ENCODE data around the gene TMEM89.

DNA sequence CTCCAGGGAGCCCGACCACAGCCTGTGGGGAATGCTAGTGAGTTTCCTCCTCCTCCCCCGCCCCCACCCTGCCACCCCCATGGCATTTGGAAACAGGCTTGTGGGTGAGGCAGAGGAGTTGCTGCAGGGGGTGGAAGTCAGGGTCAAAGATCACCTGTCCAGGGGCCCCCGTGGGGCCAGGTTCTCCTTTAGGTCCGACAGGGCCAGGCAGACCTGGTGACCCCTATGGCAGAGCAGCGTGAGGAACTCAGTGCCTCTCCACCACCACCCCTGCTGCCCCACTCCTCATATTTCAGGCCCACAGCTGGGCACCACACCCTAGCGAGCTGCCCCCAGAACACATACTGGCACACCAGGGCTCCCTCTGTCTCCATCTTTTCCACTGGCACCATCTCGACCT, 49.1 kb downstream of the TMEM89 start:
- TF ChIP-seq, protein P1, sequence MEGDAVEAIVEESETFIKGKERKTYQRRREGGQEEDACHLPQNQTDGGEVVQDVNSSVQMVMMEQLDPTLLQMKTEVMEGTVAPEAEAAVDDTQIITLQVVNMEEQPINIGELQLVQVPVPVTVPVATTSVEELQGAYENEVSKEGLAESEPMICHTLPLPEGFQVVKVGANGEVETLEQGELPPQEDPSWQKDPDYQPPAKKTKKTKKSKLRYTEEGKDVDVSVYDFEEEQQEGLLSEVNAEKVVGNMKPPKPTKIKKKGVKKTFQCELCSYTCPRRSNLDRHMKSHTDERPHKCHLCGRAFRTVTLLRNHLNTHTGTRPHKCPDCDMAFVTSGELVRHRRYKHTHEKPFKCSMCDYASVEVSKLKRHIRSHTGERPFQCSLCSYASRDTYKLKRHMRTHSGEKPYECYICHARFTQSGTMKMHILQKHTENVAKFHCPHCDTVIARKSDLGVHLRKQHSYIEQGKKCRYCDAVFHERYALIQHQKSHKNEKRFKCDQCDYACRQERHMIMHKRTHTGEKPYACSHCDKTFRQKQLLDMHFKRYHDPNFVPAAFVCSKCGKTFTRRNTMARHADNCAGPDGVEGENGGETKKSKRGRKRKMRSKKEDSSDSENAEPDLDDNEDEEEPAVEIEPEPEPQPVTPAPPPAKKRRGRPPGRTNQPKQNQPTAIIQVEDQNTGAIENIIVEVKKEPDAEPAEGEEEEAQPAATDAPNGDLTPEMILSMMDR (conservative IDR thresholded peaks at IDR 0.05; ENCODE audit: low read depth in 2 of 2), result no peak
- TF ChIP-seq EZH2 (IDR thresholded peaks at IDR 0.05; ENCODE audit: low read depth, unreplicated experiment), result no peak
- no peak for TF ChIP-seq EZH2phosphoT487 (IDR thresholded peaks at IDR 0.05; ENCODE audit: unreplicated experiment)
- no peak for TF ChIP-seq JUNB (IDR thresholded peaks at IDR 0.05; ENCODE audit: unreplicated experiment)
- TF ChIP-seq POLR2AphosphoS5 (IDR thresholded peaks at IDR 0.05; ENCODE audit: low read depth), result no peak
- TF ChIP-seq, protein P2, sequence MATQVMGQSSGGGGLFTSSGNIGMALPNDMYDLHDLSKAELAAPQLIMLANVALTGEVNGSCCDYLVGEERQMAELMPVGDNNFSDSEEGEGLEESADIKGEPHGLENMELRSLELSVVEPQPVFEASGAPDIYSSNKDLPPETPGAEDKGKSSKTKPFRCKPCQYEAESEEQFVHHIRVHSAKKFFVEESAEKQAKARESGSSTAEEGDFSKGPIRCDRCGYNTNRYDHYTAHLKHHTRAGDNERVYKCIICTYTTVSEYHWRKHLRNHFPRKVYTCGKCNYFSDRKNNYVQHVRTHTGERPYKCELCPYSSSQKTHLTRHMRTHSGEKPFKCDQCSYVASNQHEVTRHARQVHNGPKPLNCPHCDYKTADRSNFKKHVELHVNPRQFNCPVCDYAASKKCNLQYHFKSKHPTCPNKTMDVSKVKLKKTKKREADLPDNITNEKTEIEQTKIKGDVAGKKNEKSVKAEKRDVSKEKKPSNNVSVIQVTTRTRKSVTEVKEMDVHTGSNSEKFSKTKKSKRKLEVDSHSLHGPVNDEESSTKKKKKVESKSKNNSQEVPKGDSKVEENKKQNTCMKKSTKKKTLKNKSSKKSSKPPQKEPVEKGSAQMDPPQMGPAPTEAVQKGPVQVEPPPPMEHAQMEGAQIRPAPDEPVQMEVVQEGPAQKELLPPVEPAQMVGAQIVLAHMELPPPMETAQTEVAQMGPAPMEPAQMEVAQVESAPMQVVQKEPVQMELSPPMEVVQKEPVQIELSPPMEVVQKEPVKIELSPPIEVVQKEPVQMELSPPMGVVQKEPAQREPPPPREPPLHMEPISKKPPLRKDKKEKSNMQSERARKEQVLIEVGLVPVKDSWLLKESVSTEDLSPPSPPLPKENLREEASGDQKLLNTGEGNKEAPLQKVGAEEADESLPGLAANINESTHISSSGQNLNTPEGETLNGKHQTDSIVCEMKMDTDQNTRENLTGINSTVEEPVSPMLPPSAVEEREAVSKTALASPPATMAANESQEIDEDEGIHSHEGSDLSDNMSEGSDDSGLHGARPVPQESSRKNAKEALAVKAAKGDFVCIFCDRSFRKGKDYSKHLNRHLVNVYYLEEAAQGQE (IDR thresholded peaks at IDR 0.05; ENCODE audit: unreplicated experiment), result no peak
- TF ChIP-seq, protein P3, sequence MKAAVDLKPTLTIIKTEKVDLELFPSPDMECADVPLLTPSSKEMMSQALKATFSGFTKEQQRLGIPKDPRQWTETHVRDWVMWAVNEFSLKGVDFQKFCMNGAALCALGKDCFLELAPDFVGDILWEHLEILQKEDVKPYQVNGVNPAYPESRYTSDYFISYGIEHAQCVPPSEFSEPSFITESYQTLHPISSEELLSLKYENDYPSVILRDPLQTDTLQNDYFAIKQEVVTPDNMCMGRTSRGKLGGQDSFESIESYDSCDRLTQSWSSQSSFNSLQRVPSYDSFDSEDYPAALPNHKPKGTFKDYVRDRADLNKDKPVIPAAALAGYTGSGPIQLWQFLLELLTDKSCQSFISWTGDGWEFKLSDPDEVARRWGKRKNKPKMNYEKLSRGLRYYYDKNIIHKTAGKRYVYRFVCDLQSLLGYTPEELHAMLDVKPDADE (IDR thresholded peaks at IDR 0.05), result no peak
- TF ChIP-seq, protein P4, sequence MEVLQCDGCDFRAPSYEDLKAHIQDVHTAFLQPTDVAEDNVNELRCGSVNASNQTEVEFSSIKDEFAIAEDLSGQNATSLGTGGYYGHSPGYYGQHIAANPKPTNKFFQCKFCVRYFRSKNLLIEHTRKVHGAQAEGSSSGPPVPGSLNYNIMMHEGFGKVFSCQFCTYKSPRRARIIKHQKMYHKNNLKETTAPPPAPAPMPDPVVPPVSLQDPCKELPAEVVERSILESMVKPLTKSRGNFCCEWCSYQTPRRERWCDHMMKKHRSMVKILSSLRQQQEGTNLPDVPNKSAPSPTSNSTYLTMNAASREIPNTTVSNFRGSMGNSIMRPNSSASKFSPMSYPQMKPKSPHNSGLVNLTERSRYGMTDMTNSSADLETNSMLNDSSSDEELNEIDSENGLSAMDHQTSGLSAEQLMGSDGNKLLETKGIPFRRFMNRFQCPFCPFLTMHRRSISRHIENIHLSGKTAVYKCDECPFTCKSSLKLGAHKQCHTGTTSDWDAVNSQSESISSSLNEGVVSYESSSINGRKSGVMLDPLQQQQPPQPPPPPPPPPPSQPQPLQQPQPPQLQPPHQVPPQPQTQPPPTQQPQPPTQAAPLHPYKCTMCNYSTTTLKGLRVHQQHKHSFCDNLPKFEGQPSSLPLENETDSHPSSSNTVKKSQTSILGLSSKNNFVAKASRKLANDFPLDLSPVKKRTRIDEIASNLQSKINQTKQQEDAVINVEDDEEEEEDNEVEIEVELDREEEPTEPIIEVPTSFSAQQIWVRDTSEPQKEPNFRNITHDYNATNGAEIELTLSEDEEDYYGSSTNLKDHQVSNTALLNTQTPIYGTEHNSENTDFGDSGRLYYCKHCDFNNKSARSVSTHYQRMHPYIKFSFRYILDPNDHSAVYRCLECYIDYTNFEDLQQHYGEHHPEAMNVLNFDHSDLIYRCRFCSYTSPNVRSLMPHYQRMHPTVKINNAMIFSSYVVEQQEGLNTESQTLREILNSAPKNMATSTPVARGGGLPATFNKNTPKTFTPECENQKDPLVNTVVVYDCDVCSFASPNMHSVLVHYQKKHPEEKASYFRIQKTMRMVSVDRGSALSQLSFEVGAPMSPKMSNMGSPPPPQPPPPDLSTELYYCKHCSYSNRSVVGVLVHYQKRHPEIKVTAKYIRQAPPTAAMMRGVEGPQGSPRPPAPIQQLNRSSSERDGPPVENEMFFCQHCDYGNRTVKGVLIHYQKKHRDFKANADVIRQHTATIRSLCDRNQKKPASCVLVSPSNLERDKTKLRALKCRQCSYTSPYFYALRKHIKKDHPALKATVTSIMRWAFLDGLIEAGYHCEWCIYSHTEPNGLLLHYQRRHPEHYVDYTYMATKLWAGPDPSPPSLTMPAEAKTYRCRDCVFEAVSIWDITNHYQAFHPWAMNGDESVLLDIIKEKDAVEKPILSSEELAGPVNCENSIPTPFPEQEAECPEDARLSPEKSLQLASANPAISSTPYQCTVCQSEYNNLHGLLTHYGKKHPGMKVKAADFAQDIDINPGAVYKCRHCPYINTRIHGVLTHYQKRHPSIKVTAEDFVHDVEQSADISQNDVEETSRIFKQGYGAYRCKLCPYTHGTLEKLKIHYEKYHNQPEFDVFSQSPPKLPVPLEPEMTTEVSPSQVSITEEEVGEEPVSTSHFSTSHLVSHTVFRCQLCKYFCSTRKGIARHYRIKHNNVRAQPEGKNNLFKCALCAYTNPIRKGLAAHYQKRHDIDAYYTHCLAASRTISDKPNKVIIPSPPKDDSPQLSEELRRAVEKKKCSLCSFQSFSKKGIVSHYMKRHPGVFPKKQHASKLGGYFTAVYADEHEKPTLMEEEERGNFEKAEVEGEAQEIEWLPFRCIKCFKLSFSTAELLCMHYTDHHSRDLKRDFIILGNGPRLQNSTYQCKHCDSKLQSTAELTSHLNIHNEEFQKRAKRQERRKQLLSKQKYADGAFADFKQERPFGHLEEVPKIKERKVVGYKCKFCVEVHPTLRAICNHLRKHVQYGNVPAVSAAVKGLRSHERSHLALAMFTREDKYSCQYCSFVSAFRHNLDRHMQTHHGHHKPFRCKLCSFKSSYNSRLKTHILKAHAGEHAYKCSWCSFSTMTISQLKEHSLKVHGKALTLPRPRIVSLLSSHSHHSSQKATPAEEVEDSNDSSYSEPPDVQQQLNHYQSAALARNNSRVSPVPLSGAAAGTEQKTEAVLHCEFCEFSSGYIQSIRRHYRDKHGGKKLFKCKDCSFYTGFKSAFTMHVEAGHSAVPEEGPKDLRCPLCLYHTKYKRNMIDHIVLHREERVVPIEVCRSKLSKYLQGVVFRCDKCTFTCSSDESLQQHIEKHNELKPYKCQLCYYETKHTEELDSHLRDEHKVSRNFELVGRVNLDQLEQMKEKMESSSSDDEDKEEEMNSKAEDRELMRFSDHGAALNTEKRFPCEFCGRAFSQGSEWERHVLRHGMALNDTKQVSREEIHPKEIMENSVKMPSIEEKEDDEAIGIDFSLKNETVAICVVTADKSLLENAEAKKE (CRISPR knock-in tag; IDR thresholded peaks at IDR 0.05), result no peak
- no peak for TF ChIP-seq ZNF114 (CRISPR knock-in tag; IDR thresholded peaks at IDR 0.05)
- TF ChIP-seq NANOG (IDR thresholded peaks at IDR 0.05; ENCODE audit: borderline replicate concordance), result no peak
- no peak for TF ChIP-seq CREB1 (CRISPR knock-in tag; IDR thresholded peaks at IDR 0.05; ENCODE audit: low read depth)
- no peak for TF ChIP-seq STAT1 (IDR thresholded peaks at IDR 0.05; ENCODE audit: unreplicated experiment)
- no peak for TF ChIP-seq ZNF331 (CRISPR knock-in tag; IDR thresholded peaks at IDR 0.05; ENCODE audit: low read depth)

Data from GM23338 (cell line).